Parietal lobe (tissue), 1 donor: ENCODE results near the gene CHD6. TPM values are rescaled to one million over a fixed set of nuclear protein-coding genes. Genes with fewer than 3 reads are reported as not detected.

Experiments
- total RNA-seq: library from RNA; depleted of rRNA; stranded (reverse); fragments of >200 nt; gene quantifications from one replicate; pipeline ENCODE4 v1.2.3, GENCODE V29; 2014

Gene CHD6, protein sequence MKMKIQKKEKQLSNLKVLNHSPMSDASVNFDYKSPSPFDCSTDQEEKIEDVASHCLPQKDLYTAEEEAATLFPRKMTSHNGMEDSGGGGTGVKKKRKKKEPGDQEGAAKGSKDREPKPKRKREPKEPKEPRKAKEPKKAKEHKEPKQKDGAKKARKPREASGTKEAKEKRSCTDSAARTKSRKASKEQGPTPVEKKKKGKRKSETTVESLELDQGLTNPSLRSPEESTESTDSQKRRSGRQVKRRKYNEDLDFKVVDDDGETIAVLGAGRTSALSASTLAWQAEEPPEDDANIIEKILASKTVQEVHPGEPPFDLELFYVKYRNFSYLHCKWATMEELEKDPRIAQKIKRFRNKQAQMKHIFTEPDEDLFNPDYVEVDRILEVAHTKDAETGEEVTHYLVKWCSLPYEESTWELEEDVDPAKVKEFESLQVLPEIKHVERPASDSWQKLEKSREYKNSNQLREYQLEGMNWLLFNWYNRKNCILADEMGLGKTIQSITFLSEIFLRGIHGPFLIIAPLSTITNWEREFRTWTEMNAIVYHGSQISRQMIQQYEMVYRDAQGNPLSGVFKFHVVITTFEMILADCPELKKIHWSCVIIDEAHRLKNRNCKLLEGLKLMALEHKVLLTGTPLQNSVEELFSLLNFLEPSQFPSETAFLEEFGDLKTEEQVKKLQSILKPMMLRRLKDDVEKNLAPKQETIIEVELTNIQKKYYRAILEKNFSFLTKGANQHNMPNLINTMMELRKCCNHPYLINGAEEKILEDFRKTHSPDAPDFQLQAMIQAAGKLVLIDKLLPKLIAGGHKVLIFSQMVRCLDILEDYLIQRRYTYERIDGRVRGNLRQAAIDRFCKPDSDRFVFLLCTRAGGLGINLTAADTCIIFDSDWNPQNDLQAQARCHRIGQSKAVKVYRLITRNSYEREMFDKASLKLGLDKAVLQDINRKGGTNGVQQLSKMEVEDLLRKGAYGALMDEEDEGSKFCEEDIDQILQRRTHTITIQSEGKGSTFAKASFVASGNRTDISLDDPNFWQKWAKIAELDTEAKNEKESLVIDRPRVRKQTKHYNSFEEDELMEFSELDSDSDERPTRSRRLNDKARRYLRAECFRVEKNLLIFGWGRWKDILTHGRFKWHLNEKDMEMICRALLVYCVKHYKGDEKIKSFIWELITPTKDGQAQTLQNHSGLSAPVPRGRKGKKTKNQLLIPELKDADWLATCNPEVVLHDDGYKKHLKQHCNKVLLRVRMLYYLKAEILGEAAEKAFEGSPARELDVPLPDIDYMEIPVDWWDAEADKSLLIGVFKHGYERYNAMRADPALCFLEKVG (N-terminal part only)
- 105 TPM for total RNA-seq

DNA sequence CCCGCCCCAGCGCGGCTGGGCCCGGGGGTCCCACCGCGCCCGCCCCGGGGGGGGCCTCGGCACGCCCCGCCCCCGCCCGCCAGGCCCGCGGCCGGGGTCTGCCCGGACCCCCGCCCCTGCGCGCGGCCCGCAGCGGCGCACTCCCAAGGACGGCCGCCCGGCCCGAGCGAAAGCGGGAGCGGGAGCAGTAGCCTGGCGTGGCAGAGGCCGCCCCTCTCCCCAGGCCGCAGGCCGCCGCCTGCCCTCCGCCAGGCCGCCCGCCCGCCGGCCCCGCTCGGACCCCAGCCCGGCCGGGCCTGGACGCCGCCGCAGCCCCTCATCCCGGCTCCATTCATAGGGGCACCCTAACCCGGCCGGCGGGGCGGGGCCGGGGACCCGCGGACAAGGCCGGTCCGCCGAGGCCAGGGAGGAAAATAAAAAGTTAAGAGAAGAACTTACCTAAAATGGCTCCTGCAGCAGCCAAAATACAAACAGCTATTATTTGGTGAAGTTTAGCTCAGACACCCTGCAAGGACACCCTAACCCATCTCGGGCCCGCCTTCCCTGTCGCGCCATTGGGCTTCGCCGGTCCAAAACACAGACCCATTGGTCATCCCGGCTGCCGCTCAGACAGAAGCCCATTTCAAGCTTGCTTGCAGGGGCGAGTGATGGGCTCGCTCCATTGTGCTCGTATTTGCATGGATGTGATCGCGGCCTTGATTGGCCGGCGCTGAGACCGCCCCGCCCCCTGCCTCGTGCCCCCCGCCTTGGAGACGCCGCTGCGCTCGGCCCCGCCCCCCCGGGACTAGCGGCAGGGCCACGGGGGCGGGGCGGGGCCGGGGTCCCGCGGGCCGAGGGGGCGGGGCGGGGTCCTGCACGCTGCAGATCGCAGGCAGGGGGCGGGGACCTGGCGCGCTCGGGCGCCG, at the start of gene CHD6:
Gene CHD6, minus strand, starts transcription at position 476 of the 905 bp plus-strand sequence. CDS start 67,040 bp downstream, outside the sequence.

DNA sequence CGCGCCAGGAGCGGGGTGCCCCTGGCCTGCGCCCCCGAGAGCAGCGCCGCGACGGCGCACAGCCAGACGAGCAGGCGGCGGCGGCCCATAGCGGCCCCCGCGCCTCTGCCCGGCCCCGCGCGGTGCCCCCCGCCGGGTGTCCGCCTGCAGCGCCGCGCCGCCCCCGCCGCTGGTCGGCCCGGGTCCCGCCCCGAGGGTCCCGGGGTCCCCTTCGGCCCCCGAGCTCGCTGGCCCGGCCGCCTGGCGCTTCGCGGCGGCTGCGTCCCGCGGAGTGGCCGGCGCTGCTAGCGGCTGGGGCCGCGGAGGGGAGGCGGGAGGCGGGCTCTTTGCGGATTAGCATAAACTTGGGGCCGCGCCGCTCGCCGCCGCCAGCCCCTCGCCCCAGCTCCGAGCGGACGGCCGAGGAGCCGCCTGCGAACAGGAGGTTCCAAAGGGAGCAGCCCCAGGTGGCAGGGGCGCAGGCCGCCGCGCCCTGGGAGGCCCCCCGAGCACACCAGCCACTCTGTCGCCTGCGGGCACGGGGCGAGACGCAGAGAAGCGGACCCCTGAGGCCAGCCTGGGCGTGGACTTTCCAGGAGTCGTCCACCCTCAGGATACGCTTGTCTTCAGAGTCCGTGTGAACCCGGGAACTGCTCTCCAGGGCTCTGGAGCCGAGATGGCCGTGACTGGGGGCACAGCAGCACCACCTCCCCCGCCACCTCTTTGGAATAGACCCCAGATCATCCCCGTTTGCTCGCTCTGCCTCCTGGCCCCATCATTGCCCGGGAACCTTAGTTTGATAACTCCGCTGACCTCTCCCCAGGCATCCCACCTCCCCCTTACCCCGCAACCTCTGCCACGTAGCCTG, 251.4 kb downstream of the CHD6 start, which contains the start of gene EMILIN3:
Gene EMILIN3, minus strand, starts transcription at position 273 of the 847 bp plus-strand sequence. Its CDS starts 184 bp downstream, at position 89.

